ENCODE results near the gene RFLNA. TPM values are rescaled to one million over a fixed set of nuclear protein-coding genes. Genes with fewer than 3 reads are reported as not detected.

RFLNA gene
- total RNA-seq, 1 donor from 2014 or later, result 0.49 TPM

GRCh38 chr12:124336742-124337520 lies 42.0 kb downstream of the RFLNA start:
- DNase-seq (ENCODE audit: low spot score), result no peak

GRCh38 chr12:124337622-124338021 lies 42.7 kb downstream of the RFLNA start:
- DNase-seq (ENCODE audit: low spot score), result no peak

GRCh38 chr12:124338448-124338847 lies 43.6 kb downstream of the RFLNA start:
- no peak for DNase-seq (ENCODE audit: low spot score)

- no peak for DNase-seq (ENCODE audit: low spot score)
These were observed 44.1 kb downstream of the RFLNA start for GRCh38 chr12:124338876-124339603.

GRCh38 chr12:124340080-124340900 lies 45.4 kb downstream of the RFLNA start:
- DNase-seq (ENCODE audit: low spot score), result no peak

- no peak for DNase-seq (ENCODE audit: low spot score)
These were observed 46.8 kb downstream of the RFLNA start for GRCh38 chr12:124341645-124342069.

- DNase-seq (ENCODE audit: low spot score), result no peak
These were observed 49.1 kb downstream of the RFLNA start for GRCh38 chr12:124344022-124344421.

- no peak for DNase-seq (ENCODE audit: low spot score)
These were observed 49.6 kb downstream of the RFLNA start for GRCh38 chr12:124344526-124344925.

GRCh38 chr12:124345795-124346194 lies 50.9 kb downstream of the RFLNA start:
- no peak for DNase-seq (ENCODE audit: low spot score)

- no peak for DNase-seq (ENCODE audit: low spot score)
These were observed 51.7 kb downstream of the RFLNA start for GRCh38 chr12:124346425-124347168.

- no peak for DNase-seq (ENCODE audit: low spot score)
These were observed 52.4 kb downstream of the RFLNA start for GRCh38 chr12:124347335-124347734.

- DNase-seq (ENCODE audit: low spot score), result no peak
These were observed 53.1 kb downstream of the RFLNA start for GRCh38 chr12:124347805-124348658.

GRCh38 chr12:124348659-124349380 lies 53.9 kb downstream of the RFLNA start:
- DNase-seq (ENCODE audit: low spot score), result no peak

- DNase-seq (ENCODE audit: low spot score), result no peak
These were observed 55.6 kb downstream of the RFLNA start for GRCh38 chr12:124350491-124350890.

- no peak for DNase-seq (ENCODE audit: low spot score)
These were observed 56.5 kb downstream of the RFLNA start for GRCh38 chr12:124351422-124351821.

GRCh38 chr12:124352257-124352656 lies 57.4 kb downstream of the RFLNA start:
- DNase-seq (ENCODE audit: low spot score), result no peak

GRCh38 chr12:124352839-124353238 lies 57.9 kb downstream of the RFLNA start:
- peak; percentile 66 for DNase-seq (ENCODE audit: low spot score)

GRCh38 chr12:124354400-124354799 lies 59.5 kb downstream of the RFLNA start:
- no peak for DNase-seq (ENCODE audit: low spot score)

- no peak for DNase-seq (ENCODE audit: low spot score)
These were observed 61.3 kb downstream of the RFLNA start for GRCh38 chr12:124356221-124356620.

GRCh38 chr12:124357616-124358015 lies 62.7 kb downstream of the RFLNA start:
- DNase-seq (ENCODE audit: low spot score), result no peak
